Measurements from ENCODE around the gene ABHD8.

DNA sequence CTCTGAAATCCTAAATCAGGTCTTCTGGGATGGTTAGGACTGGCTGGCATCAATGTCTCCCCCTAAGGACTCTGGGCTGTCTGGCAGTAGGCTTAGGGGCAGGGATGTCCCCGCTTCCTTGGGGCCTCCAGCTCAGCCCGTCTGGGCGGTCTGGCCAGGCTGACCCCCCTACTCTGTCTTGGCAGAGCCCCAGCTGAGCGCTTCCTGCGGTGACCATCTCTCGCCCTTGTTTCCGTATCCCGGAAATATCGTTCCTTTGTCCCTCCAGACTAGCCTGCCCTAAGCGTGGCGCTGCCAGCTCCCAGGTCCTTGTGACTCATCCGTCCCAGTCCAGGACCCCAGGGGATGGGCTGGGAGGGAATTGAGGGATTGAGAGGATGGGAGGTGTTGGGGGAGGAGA, 45.5 kb upstream of the ABHD8 start:
- TF ChIP-seq, protein P1, sequence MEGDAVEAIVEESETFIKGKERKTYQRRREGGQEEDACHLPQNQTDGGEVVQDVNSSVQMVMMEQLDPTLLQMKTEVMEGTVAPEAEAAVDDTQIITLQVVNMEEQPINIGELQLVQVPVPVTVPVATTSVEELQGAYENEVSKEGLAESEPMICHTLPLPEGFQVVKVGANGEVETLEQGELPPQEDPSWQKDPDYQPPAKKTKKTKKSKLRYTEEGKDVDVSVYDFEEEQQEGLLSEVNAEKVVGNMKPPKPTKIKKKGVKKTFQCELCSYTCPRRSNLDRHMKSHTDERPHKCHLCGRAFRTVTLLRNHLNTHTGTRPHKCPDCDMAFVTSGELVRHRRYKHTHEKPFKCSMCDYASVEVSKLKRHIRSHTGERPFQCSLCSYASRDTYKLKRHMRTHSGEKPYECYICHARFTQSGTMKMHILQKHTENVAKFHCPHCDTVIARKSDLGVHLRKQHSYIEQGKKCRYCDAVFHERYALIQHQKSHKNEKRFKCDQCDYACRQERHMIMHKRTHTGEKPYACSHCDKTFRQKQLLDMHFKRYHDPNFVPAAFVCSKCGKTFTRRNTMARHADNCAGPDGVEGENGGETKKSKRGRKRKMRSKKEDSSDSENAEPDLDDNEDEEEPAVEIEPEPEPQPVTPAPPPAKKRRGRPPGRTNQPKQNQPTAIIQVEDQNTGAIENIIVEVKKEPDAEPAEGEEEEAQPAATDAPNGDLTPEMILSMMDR (IDR thresholded peaks at IDR 0.05; ENCODE audit: low read depth, low read length) = no peak
- no peak for TF ChIP-seq POLR2A (IDR thresholded peaks at IDR 0.05; ENCODE audit: extremely low read depth, insufficient read length)
- TF ChIP-seq MYC (IDR thresholded peaks at IDR 0.05; ENCODE audit: low read depth, low read length) = no peak
- TF ChIP-seq, protein P2, sequence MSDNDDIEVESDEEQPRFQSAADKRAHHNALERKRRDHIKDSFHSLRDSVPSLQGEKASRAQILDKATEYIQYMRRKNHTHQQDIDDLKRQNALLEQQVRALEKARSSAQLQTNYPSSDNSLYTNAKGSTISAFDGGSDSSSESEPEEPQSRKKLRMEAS (IDR thresholded peaks at IDR 0.05; ENCODE audit: low read depth, low read length) = no peak

Measured in NB4 (cell line).